Left colon (tissue), 2 donors: ENCODE measurements around the gene MICA. TPM values are rescaled to one million over a fixed set of nuclear protein-coding genes. Genes with fewer than 3 reads are reported as not detected.

Experiments used
- microRNA-seq, 2 donors: library from miRNA; unstranded; fragments of <30 nt; microRNA quantifications; one replicate each; pipeline versions ENCODE4 v1.1.0 to v1.2.0, GENCODE V29; 2020
- total RNA-seq, 2 donors: library from RNA; stranded (reverse); fragmentation: NEBNext Ultra II Directional; extraction: Animal tissue kit (Norgen Biotek cat#: 25700); gene quantifications; one replicate each; pipeline ENCODE4 v1.2.1, GENCODE V29; 2021
- donor health status: DM: no; HTN: no; CAD: no.
- donor health status: DM: yes; HTN: yes; CAD: no.

MICA gene
- total RNA-seq, 2 donors from 2014 or later: 18.5 to 23.7 TPM

Small RNA genes within 50 kb of the gene (microRNA-seq; reads per million reads assigned to microRNA genes)
- gene MIR6891: 0 to 1.1 reads per million in 2 donors

Other genes with a start within 250 kb of the MICA start
- gene CCHCR1, start 245.8 kb upstream of the MICA start, total RNA-seq: 10 to 100 TPM; 24.3 to 39.0 TPM
- gene TCF19, start 245.0 kb upstream of the MICA start, total RNA-seq: 1 to 10 TPM; 4.2 to 7.1 TPM
- 1 to 10 TPM; 1.8 to 6.3 TPM for gene POU5F1, start 232.9 kb upstream of the MICA start, total RNA-seq
- 1,000 to 10,000 TPM; 1,163 to 1,296 TPM for gene HLA-C, start 131.5 kb upstream of the MICA start, total RNA-seq
- gene HLA-B, start 46.4 kb upstream of the MICA start, total RNA-seq: 1,000 to 10,000 TPM; 1,508 to 2,239 TPM
- 1 to 10 TPM; 1.2 to 1.3 TPM for gene MICB, start 94.5 kb downstream of the MICA start, total RNA-seq
- not detected for gene MCCD1, start 125.4 kb downstream of the MICA start, total RNA-seq
- gene DDX39B, start 138.4 kb downstream of the MICA start, total RNA-seq: 100 to 1,000 TPM; 221 to 269 TPM
- under 1 TPM; 0.58 to 0.92 TPM for gene ATP6V1G2, start 143.0 kb downstream of the MICA start, total RNA-seq
- 10 to 100 TPM; 14.4 to 18.0 TPM for gene NFKBIL1, start 144.0 kb downstream of the MICA start, total RNA-seq
- gene LTA, start 168.7 kb downstream of the MICA start, total RNA-seq: under 1 TPM in 1 of 2 donors, not detected in 1; 0.36 TPM
- 1 to 10 TPM in 1 of 2 donors, under 1 TPM in 1; 0.27 to 1.4 TPM for gene TNF, start 172.0 kb downstream of the MICA start, total RNA-seq
- gene LTB, start 178.8 kb downstream of the MICA start, total RNA-seq: 1 to 10 TPM in 1 of 2 donors, under 1 TPM in 1; 0.70 to 3.0 TPM
- 1 to 10 TPM; 2.4 to 5.8 TPM for gene LST1, start 182.7 kb downstream of the MICA start, total RNA-seq
- 1 to 10 TPM in 1 of 2 donors, not detected in 1; 1.1 TPM for gene NCR3, start 189.4 kb downstream of the MICA start, total RNA-seq
- 10 to 100 TPM in 1 of 2 donors, 1 to 10 TPM in 1; 5.2 to 15.0 TPM for gene AIF1, start 211.6 kb downstream of the MICA start, total RNA-seq
- gene PRRC2A, start 217.1 kb downstream of the MICA start, total RNA-seq: 100 to 1,000 TPM in 1 of 2 donors, 10 to 100 TPM in 1; 92.9 to 110 TPM
- gene BAG6, start 249.1 kb downstream of the MICA start, total RNA-seq: 100 to 1,000 TPM; 272 to 282 TPM